Ascending aorta (tissue), 2 donors: Measurements from ENCODE around the gene SLC41A2. TPM values are rescaled to one million over a fixed set of nuclear protein-coding genes. Genes with fewer than 3 reads are reported as not detected.

Experiments used
- DNase-seq, 2 donors: peaks; one replicate each; pipeline ENCODE4 v3.0.0-alpha.2; 2019; ENCODE audit warnings: low spot score in 2 of 2
- H3K27ac ChIP-seq, 2 donors: fragments of 200-600 bp; sonication (generic); one replicate each; pipeline ENCODE4 v1.5.1; 2016 to 2017; ENCODE audit warnings: mild to moderate bottlenecking in 1 of 2
- H3K27me3 ChIP-seq: fragments of 200-600 bp; sonication (generic); one replicate; pipeline ENCODE4 v1.5.1; 2017
- H3K36me3 ChIP-seq, 2 donors: fragments of 200-600 bp; sonication (generic); one replicate each; pipeline ENCODE4 v1.5.1; 2016
- H3K4me1 ChIP-seq, 2 donors: fragments of 200-600 bp; sonication (generic); one replicate each; pipeline ENCODE4 v1.5.1; 2016 to 2017; ENCODE audit warnings: mild to moderate bottlenecking in 1 of 2
- H3K4me3 ChIP-seq, 2 donors: fragments of 200-600 bp; sonication (generic); one replicate each; pipeline ENCODE4 v1.5.1; 2016 to 2017; ENCODE audit warnings: mild to moderate bottlenecking in 1 of 2
- H3K9me3 ChIP-seq, 2 donors: fragments of 200-600 bp; sonication (generic); one replicate each; pipeline ENCODE4 v1.5.1; 2016
- intact Hi-C: fragments of 100-400 bp; cut with DNase I; formaldehyde crosslinking; loops from one replicate; pipeline ENCODE4 v1.15.1; 2023
- total RNA-seq: library from RNA; depleted of rRNA; stranded (reverse); fragments of >200 nt; gene quantifications from one replicate; pipeline ENCODE4 v1.1.0, GENCODE V29; 2016
- TF ChIP-seq, protein P1 (sequence below), 3 experiments: fragments of 200-600 bp in 2 of 3; fragments of 450-650 bp in 1 of 3; sonication (generic) in 2 of 3; IDR thresholded peaks; one replicate each; pipeline ENCODE4 v1.5.1; 2016 to 2019; ENCODE audit warnings: antibody characterized with exemption in 3 of 3, mild to moderate bottlenecking in 1 of 3, moderate library complexity in 1 of 3

Gene SLC41A2
- total RNA-seq, 1 donor from 2014 or later, result 15.6 TPM

DNA sequence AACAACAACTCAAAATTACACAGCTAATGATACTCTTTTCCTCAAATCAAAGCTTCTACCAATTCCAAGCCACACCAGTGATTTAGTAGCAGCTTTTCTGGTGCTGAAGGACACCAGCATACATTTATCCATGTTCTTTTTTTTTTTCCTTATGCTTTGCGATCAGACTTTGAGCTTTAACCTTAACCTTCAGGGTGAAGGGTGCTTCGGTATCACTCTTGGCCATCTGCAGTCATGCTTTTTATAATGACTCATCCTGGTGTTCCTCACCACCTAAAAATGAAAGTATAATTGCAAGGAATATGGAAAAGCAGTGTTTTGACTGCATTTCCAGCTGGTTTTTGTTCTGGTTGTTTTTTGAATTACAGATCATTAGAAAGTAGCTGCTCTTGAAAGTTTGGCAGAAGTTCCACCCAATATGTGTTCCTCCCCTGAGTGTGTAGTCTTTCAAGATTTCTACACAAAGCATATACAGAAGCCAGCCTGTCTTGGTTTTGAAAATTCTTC lies 1.3 kb upstream of the SLC41A2 start:
- no peaks in the 10 kb centered on the region for H3K27me3 ChIP-seq
- H3K4me1 ChIP-seq, result peaks cover 0 to 11% of the 10 kb centered on the region in 2 donors
- no peaks in the 10 kb centered on the region for H3K9me3 ChIP-seq
- H3K27ac ChIP-seq, result peak overlapping the region; percentile 92 to 96
- intact Hi-C loops, result loop anchor here (2.0 to 5.0 kb wide), 2 partner anchors 57 to 67 kb away; no protein-coding TSS in a partner anchor
- peak overlapping the region; percentile 69 to 88 for H3K4me3 ChIP-seq
- no peak for DNase-seq
- H3K36me3 ChIP-seq, result no peaks in the 10 kb centered on the region
- TF ChIP-seq, protein P1, sequence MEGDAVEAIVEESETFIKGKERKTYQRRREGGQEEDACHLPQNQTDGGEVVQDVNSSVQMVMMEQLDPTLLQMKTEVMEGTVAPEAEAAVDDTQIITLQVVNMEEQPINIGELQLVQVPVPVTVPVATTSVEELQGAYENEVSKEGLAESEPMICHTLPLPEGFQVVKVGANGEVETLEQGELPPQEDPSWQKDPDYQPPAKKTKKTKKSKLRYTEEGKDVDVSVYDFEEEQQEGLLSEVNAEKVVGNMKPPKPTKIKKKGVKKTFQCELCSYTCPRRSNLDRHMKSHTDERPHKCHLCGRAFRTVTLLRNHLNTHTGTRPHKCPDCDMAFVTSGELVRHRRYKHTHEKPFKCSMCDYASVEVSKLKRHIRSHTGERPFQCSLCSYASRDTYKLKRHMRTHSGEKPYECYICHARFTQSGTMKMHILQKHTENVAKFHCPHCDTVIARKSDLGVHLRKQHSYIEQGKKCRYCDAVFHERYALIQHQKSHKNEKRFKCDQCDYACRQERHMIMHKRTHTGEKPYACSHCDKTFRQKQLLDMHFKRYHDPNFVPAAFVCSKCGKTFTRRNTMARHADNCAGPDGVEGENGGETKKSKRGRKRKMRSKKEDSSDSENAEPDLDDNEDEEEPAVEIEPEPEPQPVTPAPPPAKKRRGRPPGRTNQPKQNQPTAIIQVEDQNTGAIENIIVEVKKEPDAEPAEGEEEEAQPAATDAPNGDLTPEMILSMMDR (IDR thresholded peaks at IDR 0.05), result no peak

DNA sequence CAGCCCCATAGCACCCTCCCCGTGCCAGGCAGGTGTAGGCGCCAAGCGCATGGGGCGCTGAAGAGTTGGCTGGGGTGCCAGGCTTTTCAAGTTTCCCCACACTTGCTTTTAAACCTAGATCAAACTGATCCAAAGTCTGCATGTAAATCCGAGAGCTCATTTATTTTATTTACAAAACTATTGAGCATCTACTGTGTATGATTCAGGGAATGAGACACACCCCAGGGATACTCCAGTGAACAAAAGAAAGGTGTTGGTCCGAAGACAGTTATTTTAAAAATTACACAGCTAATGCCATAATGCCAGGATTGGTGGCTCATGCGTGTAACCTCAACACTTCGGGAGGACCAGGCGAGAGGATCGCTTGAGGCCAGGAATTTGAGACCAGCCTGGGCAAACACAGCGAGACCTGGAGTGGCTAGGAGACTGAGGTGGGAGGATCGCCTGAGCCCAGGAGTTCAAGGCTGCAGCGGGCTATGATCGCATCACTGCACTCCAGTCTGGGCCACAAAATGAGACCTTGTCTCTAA lies 780 bp upstream of the SLC41A2 start:
- intact Hi-C loops, result loop anchor here (1.0 to 5.0 kb wide), 3 partner anchors 27 to 68 kb away; partner anchors contain the start of gene NOPCHAP1
- DNase-seq, result no peak
- no peaks in the 10 kb centered on the region for H3K27me3 ChIP-seq

GRCh38 chr12:104957719-104958000 lies 430 bp downstream of the SLC41A2 start:
- peak in 1 of 2 donors; percentile 73 for DNase-seq
- intact Hi-C loops, result loop anchor here (5.0 kb wide), 1 partner anchor 55 kb away; no protein-coding TSS in a partner anchor

More for the DNA sequence above, 780 bp upstream of the SLC41A2 start:
- H3K27ac ChIP-seq, result peak overlapping the region; percentile 92 to 96
- peaks cover 0 to 16% of the 10 kb centered on the region in 2 donors for H3K4me1 ChIP-seq
- H3K9me3 ChIP-seq, result no peaks in the 10 kb centered on the region
- H3K36me3 ChIP-seq, result no peaks in the 10 kb centered on the region
- peak overlapping the region; percentile 69 to 88 for H3K4me3 ChIP-seq
- TF ChIP-seq, protein P1 (IDR thresholded peaks at IDR 0.05), result peak in 1 of 3 experiments; percentile 11

GRCh38 chr12:104956870-104957718 lies 996 bp downstream of the SLC41A2 start:
- peaks cover 0 to 18% of the 10 kb centered on the region in 2 donors for H3K4me1 ChIP-seq
- intact Hi-C loops, result loop anchor here (5.0 kb wide), 1 partner anchor 55 kb away; no protein-coding TSS in a partner anchor
- H3K4me3 ChIP-seq, result peak overlapping the region; percentile 69 to 88
- no peaks in the 10 kb centered on the region for H3K27me3 ChIP-seq
- H3K9me3 ChIP-seq, result no peaks in the 10 kb centered on the region
- H3K27ac ChIP-seq, result peak overlapping the region; percentile 92 to 96
- DNase-seq, result no peak
- TF ChIP-seq, protein P1 (IDR thresholded peaks at IDR 0.05), result no peak
- H3K36me3 ChIP-seq, result no peaks in the 10 kb centered on the region

More at GRCh38 chr12:104957719-104958000, 430 bp downstream of the SLC41A2 start:
- Histone ChIP-seq H3K27me3 (no peaks in the 10 kb centered on the region), H3K36me3 (no peaks in the 10 kb centered on the region), H3K4me3 (peak overlapping the region; percentile 69 to 88), H3K27ac (peak overlapping the region; percentile 92 to 96), H3K9me3 (no peaks in the 10 kb centered on the region), H3K4me1 (peaks cover 0 to 18% of the 10 kb centered on the region in 2 donors)
- TF ChIP-seq, protein P1 (IDR thresholded peaks at IDR 0.05), result no peak

- Histone ChIP-seq H3K27ac (peak overlapping the region; percentile 92 to 96), H3K27me3 (no peaks in the 10 kb centered on the region), H3K4me3 (peak overlapping the region in 1 of 2 donors; percentile 88), H3K9me3 (no peaks in the 10 kb centered on the region), H3K36me3 (no peaks in the 10 kb centered on the region), H3K4me1 (peaks cover 0 to 21% of the 10 kb centered on the region in 2 donors)
- TF ChIP-seq, protein P1 (IDR thresholded peaks at IDR 0.05), result no peak
- DNase-seq, result no peak
- intact Hi-C loops, result loop anchor here (5.0 kb wide), 1 partner anchor 53 kb away; no protein-coding TSS in a partner anchor
Measured at GRCh38 chr12:104955703-104956102, 2.4 kb downstream of the SLC41A2 start.
